MM.1S (cell line): ENCODE data around the gene C4BPB.

Experiments used
- CTCF ChIP-seq: fragments of 300-600 bp; sonication (generic); IDR thresholded peaks from 2 replicates; pipeline ENCODE4 v1.5.1; 2016; ENCODE audit warnings: antibody characterized with exemption, low read length, mixed read lengths
- EZH2phosphoT487 ChIP-seq: fragments of 300-600 bp; sonication (generic); IDR thresholded peaks from 2 replicates; pipeline ENCODE4 v1.6.1; 2018; ENCODE audit warnings: antibody characterized with exemption, low read length

DNA sequence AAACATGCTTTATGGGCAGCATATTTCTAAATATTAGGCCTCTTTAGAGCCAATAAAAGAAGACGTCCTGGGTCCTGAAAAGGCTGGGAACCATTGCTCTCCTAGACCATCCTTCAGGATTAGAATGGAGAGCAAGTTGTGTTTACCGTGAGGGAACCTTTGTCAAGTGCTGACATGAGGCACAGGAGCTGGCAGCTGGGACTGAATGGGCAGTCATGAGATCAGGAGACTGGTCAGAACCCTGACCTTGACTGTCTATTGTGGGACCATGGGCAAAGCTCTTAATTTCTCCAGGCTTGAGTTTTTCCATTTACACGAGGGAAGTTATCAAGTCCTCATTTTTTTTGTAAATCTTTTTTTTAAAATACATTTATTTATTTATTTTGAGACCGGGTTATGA is 30.4 kb upstream of the C4BPB start:
- TF ChIP-seq CTCF, result no peak
- TF ChIP-seq EZH2phosphoT487, result no peak
